IPS-NIHi7 (cell line): ENCODE data around the gene FOXP1.
"Not testable (repeated sequence)": the region's sequence is repeated elsewhere in the genome, so short reads cannot be mapped to it uniquely, and the experiment has no call there.

Experiments
- DNase-seq: peaks from one replicate; pipeline ENCODE4 v3.0.0; 2012; ENCODE audit warnings: mixed read lengths; ENCODE audit errors: extremely low spot score

FOXP1 gene

GRCh38 chr3:70981231-70981880 is 602.2 kb downstream of the FOXP1 start:
- no peak for DNase-seq

- DNase-seq: no peak
These were observed 602.8 kb downstream of the FOXP1 start for GRCh38 chr3:70980646-70981170.

DNA sequence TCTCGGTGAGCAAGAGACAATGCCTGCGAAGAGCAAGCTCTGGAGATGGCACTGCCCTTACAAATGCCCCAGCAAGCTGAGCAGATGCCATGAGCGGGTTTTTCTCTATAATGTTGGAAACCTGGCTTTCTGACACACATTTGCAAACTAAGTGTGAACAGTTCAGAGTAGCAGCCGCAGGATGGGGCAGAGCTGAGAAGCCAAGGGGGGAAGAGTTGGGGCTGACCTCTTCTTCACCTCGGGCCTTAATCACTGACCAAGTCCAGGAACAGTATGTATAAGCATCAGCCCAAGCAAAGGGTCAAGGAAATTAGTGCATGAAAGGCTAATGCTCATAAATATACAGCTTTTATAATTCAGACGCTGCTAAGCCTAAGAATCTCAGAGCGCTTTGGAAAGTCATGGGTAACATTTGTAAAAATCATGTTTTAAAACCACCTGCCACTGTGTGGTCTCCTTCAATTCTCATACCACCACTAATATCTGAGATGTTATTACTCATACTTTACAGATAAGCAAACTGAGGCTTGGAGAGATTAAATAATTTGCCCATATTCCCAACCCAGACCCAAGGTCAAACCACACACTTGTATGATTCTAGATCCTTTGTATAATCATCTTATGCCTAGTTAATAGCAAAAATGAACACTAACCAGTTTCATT is 603.4 kb downstream of the FOXP1 start:
- DNase-seq: no peak

DNA sequence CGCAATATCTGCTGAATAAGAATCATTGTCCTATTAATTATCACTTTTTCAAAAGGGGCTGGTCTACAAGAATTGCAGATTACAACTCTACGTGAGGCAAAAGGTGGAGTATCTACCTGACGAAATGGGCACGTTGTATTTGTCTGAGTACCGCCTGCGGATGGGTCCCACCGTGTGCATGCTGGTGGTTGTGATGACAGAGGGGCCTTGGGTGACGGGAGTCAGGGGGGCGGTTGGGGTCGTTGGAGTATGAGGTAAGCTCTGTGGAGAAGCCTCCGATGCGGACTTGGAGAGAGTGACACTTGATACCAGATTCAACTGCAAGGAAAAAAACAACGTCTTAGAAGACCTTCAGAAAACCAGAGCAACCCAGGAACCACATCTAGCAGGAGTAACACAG is 605.8 kb downstream of the FOXP1 start:
- no peak for DNase-seq

- not testable (repeated sequence) for DNase-seq
These were observed 607.5 kb downstream of the FOXP1 start for GRCh38 chr3:70975981-70976380.

GRCh38 chr3:70974747-70975146 is 608.8 kb downstream of the FOXP1 start:
- DNase-seq: no peak

DNA sequence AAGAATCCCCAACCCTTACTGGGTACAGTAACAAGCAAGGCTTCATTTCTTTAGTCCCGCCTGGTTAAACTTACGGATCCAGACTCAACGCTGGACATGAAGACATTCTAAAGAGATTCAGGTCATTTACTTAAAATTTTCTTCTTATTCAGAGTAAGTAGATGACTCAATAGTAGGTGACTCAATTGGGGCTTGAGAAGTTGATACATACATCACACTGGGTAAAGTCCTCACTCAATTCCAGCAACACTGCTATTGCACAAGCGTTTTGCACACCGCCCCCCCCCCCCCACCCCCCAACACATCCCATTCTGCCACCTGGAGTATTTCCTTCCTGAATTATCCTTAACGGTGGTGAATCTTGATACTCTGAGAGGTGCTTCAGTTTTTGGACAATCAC is 610.0 kb downstream of the FOXP1 start:
- DNase-seq: no peak

DNA sequence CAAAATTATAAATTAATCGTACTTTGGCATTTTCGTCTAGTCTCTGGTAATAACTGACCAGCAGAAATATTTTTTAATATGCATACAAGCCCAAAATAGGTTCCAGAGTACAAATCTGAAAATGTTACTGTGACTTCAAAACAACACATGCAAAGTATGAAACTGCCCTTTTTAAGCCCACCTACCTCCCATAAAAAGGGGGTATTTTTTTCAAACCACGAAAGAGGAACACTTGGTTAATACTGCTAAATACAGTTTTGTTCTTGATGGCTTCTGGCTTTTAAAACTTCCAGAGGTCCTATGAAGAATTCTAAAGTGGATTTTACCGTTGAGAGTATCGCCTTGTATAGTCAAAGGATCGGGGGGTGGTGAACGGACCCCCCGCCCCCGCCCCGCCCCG is 610.7 kb downstream of the FOXP1 start:
- DNase-seq: no peak

DNA sequence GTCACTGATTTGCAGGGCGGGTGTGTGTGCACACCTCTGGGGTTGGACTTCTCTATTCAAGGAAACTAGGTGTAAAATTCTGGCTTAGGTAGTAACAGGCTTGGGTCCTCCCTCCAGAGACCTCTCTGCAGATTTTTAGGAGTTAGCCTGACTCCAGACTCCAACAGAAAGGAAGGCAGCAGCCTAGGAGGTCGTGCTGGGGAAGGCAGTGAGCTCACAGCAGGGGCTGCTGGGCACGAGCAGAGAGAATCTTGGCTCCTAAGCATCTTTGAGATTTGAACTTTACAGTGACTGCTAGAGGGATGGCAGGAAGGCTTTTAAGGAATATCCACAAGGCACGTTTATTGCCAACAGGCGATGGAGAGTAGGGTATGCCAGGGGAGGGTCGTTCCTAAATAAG is 612.6 kb downstream of the FOXP1 start:
- no peak for DNase-seq

DNA sequence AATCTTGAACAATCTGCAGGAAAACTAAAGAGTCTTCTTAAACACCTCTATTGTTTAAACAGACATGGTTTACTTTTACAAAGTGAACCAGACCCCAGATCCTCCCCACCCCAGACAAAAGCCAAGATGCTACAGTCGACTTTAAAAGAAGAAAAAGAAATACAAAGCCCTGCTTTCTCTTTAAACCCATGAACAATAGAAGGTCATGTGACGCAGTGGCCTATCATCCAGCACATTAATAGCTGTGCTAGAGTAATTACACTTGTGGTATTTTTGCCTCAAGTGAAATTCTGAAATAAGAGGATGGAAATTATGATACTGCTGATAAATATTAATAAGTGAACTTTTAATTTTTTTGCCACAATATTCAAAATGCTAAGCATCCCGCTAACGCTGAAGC is 613.4 kb downstream of the FOXP1 start:
- DNase-seq: no peak

- no peak for DNase-seq
These were observed 619.9 kb downstream of the FOXP1 start for GRCh38 chr3:70963431-70964275.

GRCh38 chr3:70959506-70960291 is 623.8 kb downstream of the FOXP1 start:
- DNase-seq: no peak

- no peak for DNase-seq
These were observed 631.3 kb downstream of the FOXP1 start for GRCh38 chr3:70952033-70952747.

- DNase-seq: no peak
These were observed 632.2 kb downstream of the FOXP1 start for GRCh38 chr3:70951316-70951715.

- no peak for DNase-seq
These were observed 635.9 kb downstream of the FOXP1 start for GRCh38 chr3:70947579-70947978.

DNA sequence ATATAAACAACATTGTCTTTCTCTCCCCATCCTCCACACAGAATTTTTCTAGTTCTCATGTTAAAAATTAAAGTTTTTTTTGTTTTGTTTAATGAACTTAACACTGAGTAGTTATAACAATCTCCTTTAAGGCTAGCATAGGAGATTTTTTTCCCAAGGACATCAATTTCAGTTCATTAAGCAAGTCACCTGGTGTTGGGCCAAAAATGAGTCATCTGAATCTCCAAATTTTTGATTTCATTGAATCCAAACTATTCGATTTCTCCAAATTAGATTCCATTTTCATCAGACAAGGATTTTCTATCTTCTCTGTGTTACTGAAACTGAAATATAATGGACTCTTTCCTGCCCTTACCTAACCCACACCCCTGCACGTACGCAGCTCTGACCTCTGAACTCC is 639.6 kb downstream of the FOXP1 start:
- no peak for DNase-seq

DNA sequence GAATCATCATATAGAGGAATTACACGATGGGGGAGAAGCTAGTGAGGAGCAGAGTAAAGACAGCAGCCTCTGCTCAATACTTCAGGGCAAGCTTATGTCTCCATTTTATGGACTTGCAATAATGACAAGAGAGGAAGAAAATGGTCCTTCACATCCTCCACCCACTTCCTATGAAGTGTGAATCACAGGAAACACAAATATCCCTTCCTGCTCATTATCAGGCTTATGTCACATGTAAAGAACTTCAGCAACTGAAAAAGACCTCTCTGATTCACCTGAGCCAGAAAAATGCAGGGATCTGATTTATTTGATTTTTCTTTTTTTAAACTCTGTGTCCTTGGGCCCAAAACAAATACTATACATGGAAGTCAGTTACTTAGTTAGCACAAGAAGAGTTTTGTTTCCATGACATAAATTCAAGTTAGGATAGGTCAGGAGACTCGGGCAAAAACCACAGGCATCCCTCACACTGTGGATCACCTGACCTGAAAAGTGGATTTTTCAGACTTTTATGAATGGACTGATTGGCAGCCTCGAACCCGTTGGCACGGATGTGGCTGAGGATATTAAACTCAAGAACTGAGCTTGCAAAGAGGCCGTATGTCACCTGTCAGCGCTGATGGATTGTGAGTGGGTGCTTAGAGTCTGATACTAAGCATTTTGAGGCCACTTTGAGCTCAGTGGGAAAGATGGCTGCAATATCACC is 650.3 kb downstream of the FOXP1 start:
- no peak for DNase-seq

GRCh38 chr3:70930066-70930465 is 653.5 kb downstream of the FOXP1 start:
- no peak for DNase-seq

GRCh38 chr3:70927239-70927638 is 656.3 kb downstream of the FOXP1 start:
- no peak for DNase-seq

DNA sequence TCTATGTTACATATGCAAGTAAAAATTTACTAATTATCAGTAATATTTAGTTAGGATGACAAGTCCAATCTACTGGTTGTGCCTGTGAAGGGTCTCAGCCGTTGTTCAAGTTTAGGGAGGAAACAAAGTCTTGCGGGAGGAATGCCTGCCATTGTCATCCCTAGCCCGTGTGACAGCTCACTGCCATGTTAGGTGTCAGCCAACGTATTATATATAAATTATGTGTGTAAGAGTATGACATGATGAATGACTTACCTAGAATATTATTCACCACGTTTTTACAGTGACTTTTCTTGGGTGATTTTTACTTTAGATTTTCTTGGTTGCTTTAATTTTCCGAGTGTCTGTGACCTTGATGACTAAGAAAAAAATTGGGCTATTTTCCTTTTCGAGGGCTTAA is 656.7 kb downstream of the FOXP1 start:
- no peak for DNase-seq
